ENCODE measurements around the gene MBD6.
"Not testable (repeated sequence)": the region's sequence is repeated elsewhere in the genome, so short reads cannot be mapped to it uniquely, and the experiment has no call there.

Gene MBD6

DNA sequence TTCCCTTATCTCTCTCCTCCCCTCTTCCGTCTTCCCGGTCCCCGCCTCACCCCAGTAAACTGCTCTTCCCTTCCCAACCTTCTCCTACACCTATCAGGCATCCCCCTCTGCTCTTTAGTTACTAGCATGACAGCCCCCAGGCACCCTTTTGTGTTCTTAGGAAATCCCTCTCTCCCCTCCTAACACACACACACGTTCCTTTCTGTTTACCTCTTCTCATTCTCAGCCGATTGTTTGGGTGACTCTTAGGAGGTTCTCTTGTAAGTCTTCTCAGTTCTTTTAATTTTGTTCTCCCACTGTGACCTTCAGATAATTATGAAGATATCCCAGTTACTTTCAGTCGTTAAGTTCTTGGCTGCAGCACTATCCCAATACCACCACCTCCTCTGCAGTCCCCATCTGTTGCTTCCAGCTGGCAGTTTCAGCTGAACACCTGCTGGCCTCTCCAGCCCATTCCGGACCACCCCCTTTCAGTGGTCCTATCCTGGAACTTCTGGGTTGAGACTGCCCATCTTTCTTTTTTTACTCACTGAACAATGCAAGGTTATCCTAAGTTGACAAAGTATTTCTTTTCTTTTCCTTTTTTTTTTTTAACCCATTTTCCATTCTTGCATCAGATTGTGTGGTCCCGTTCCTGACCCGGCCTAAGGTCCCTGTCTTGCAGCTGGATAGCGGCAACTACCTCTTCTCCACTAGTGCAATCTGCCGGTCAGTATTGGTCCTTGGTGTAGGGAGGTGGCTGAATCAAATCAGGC is 34.0 kb upstream of the MBD6 start:
- DNase-seq, result no peak

DNA sequence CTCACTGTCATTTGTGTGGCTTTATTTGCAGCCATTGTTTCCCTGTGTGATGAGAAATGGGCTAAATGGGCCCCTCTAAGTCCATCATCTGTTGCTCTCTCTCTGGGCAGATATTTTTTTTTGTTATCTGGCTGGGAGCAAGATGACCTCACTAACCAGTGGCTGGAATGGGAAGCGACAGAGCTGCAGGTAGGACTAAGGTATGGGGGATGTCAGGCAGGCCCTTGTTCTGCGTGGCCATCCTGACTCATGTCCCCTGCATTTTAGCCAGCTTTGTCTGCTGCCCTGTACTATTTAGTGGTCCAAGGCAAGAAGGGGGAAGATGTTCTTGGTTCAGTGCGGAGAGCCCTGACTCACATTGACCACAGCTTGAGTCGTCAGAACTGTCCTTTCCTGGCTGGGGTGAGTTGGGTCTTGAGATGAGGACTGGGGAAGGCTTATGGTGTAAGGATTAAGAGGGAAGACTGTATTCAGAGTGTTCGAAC is 33.4 kb upstream of the MBD6 start:
- no peak for DNase-seq

DNA sequence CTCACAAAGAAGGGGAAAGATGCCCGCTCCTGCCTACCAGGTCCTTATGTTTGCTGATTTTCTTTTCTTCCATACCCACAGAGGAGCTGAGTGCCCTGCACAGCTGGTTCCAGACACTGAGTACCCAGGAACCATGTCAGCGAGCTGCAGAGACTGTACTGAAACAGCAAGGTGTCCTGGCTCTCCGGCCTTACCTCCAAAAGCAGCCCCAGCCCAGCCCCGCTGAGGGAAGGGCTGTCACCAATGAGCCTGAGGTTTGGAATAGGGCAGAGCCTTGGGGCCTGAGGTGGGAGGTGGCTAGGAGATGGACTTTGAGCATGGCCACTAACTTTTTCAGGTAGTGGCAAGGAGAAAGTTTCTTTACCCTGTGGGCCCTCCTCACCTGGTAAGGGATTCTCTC is 32.5 kb upstream of the MBD6 start:
- DNase-seq, result no peak

DNA sequence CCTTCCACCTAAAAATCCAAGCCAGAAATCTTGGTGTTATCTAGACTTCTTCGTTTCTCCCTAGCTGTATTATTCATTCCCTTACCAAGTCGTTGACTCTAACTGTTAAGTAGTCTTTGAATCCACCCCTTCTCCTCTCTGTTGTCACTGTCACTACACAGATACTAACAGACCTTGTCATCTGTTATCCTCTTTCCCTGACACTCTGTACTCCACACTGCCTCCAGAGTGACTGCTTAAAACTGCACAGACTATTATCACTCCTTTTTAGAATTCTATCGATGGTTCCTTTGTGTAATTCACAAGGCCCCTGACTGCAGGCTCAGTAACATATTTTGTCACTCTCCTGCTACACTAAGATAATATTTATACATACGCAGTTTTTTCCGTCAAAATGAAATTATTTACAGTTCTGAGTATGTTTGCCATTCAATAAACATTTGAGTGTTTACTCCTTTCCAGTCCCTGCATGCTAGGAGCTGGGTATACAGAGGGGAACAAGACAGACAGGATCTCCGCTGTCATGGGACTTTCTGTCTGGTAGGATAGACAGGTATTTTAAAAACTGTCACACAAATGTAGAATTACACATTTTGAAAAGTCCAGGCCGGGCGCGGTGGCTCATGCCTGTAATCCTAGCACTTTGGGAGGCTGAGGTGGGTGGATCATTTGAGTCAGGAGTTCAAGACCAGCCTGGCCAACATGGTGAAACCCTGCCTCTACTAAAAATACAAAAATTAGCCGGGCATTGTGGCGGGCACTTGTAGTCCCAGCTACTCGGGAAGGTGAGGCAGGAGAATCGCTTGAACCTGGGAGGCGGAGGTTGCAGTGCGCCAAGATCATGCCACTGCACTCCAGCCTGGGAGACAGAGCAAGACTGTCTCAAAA is 31.0 kb upstream of the MBD6 start:
- DNase-seq, result no peak

DNA sequence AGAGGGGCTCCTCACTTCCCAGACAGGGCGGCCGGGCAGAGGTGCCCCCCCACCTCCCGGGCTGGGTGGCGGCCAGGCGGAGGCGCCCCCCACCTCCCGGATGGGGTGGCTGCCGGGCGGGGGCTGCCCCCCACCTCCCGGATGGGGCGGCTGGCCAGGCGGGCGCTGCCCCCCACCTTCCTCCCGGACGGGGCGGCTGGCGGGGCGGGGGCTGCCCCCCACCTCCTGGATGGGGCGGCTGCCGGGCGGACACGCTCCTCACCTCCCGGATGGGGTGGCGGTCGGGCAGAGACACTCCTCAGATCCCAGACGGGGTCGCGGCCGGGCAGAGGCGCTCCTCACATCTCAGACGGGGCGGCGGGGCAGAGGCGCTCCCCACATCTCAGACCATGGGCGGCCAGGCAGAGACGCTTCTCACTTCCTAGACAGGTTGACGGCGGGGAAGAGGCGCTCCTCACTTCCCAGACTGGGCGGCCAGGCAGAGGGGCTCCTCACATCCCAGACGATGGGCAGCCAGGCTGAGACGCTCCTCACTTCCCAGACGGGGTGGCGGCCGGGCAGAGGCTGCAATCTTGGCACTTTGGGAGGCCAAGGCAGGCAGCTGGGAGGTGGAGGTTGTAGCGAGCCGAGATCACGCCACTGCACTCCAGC is 27.4 kb upstream of the MBD6 start:
- not testable (repeated sequence) for DNase-seq

DNA sequence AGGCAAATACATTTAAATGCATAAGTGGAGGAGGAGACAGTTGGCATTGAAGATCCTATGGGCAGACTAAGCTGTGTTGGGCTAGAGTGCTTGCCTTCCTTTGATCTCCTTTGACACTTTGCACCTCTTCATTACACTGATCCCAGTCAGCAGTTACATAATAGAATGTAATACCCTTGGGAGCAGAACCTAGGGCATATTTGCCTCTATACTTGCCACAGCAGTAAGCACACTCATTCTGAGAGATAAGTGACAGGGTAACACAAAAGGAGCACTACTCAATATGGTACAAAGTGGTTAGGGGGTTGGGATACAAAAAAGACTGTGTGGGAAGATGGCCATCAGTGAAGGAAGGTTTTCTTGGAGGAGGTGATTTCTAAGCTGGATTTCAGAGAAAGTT is 25.8 kb upstream of the MBD6 start:
- no peak for DNase-seq

DNA sequence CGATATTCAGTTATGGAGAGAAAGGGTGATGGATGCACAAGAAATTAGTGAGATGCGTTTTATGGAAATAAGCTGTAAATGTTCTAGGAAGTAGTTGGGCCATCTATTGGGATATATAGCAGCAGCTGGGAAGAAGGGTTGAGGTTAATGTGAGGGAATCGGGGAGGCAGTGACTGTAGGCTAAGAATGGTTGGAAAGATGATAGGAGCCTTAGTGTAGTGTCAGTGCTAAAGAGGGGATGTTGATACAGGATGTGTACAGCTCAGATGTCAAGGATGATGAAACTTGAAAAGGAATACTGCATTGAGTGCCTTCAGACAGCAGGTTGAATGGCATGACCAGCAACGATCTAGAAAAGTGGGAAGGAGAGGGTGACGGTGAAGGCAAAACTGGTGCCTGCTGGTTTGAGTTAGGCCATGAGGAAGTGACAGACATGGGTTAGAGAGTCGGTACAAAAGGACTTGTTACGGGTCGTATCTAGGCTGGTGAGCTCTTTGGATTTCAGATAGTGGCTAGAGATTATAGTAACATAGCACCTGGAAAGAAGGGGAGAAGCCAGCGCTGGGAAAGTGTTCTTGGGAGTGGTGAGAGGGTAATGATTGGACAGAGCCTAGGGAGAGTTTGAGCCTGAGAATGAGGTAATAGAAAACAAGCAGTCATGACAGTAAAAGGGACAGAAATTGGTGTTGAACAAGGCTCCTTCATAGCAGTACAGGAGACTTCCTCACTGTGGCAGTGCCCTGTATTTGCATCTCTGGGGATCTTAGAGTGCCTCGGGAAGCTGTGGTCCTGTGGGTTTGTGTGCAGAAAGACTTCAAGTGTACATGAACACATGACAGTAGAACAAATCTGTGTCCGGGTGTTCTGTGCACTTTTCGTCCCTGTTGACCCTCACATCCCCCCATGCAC is 25.1 kb upstream of the MBD6 start:
- DNase-seq, result no peak

DNA sequence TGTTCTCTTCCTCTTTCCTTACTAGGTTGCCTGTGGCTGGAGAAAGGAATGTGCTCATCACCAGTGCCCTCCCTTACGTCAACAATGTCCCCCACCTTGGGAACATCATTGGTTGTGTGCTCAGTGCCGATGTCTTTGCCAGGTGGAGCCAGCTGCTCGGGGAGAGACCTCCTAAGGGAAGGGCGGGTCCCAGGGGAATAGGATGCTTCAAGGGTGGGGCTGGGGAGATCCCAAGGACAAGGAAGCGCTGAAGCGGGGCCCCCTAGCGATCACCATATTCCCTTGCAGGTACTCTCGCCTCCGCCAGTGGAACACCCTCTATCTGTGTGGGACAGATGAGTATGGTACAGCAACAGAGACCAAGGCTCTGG is 24.5 kb upstream of the MBD6 start:
- DNase-seq, result no peak

DNA sequence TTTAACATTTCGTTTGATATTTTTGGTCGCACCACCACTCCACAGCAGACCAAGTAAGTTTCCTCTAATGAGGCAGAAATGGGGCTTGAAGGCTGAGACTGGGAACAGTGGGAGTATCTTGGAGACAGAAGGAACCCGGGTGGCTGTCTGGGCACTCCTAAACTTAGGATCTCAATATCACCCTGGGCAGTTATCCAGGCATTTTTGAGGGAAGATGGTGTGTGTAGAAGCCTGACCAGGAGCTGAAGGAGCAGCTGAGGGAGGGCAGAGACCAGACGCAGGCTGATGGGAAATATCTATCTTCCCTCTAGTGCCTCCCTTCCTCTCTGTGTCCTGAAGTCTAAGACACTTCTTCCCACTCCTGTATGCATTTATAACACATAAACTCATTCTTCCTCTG is 24.1 kb upstream of the MBD6 start:
- DNase-seq, result no peak

DNA sequence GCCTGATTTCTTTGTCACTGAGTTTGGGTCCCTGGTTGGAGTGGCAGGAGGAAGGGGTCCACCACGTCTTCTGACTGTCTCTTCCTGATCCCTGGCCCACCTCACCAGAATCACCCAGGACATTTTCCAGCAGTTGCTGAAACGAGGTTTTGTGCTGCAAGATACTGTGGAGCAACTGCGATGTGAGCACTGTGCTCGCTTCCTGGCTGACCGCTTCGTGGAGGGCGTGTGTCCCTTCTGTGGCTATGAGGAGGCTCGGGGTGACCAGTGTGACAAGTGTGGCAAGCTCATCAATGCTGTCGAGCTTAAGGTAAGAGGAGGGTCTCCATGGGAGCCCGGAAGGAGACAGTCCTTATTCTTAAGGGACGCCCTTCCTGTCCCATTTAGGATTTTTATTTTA is 22.4 kb upstream of the MBD6 start:
- DNase-seq, result no peak

DNA sequence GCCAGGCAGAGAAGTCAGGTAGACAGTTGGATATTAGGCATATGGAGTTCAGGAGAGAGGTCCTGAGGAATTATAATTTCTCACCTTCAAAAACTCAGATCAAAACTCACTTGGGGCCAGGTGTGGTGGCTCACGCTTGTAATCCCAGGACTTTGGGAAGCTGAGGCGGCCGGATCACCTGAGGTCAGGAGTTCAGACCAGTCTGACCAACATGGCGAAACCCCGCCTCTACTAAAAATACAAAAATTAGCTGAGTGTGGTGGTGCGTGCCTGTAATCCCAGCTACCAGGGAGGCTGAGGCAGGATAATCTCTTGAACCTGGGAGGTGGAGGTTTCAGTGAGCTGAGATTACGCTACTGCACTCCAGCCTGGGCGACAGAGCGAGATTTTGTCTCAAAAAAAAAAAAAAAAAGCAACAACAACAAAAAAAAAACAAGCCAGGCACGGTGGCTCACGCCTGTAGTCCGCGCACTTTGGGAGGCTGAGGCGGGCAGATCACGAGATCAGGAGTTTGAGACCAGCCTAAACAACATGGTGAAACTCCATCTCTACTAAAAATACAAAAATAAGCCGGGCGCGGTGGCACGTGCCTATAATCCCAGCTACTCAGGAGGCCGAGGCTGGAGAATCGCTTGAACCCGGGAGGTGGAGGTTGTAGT is 20.2 kb upstream of the MBD6 start:
- DNase-seq, result not testable (repeated sequence)

DNA sequence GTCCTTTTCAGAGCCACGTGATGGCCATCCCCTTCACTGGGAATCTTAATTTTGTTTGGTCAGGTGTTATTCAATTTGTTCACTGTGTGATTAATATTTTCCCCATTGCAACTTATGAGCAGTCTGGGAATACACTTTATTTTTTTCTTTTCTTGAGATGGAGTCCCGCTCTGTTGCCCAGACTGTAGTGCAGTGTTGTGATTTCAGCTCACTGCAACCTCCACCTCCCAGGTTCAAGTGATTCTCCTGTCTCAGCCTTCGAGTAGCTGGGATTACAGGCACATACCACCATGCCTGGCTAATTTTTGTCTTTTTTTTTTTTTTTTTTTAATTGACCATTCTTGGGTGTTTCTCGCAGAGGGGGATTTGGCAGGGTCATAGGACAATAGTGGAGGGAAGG is 16.1 kb upstream of the MBD6 start:
- not testable (repeated sequence) for DNase-seq

DNA sequence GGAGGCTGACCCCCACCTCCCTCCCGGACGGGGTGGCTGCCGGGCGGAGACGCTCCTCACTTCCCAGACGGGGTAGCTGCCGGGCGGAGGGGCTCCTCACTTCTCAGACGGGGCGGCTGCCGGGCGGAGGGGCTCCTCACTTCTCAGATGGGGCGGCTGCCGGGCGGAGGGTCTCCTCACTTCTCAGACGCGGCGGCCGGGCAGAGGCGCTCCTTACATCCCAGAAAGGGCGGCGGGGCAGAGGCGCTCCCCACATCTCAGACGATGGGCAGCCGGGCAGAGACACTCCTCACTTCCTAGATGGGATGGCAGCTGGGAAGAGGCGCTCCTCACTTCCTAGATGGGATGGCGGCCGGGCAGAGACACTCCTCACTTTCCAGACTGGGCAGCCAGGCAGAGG is 14.8 kb upstream of the MBD6 start:
- DNase-seq, result not testable (repeated sequence)

DNA sequence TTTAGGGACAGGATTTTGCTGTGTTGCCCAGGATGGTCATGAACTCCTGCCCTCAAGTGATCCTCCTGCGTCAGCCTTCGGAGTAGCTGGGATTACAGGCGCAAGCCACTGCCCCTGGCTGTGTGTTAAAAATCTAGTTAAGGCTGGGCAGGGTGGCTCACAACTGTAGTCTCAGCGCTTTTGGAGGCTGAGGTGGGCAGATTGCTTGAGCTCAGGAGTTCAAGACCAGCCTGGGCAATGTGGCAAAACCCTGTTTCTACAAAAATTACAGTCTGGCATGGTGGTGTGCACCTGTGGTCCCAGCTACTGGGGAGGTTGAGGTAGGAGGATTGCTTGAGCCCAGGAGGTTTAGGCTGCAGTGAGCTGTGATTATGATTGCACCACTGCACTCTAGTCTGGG is 11.5 kb upstream of the MBD6 start:
- no peak for DNase-seq

DNA sequence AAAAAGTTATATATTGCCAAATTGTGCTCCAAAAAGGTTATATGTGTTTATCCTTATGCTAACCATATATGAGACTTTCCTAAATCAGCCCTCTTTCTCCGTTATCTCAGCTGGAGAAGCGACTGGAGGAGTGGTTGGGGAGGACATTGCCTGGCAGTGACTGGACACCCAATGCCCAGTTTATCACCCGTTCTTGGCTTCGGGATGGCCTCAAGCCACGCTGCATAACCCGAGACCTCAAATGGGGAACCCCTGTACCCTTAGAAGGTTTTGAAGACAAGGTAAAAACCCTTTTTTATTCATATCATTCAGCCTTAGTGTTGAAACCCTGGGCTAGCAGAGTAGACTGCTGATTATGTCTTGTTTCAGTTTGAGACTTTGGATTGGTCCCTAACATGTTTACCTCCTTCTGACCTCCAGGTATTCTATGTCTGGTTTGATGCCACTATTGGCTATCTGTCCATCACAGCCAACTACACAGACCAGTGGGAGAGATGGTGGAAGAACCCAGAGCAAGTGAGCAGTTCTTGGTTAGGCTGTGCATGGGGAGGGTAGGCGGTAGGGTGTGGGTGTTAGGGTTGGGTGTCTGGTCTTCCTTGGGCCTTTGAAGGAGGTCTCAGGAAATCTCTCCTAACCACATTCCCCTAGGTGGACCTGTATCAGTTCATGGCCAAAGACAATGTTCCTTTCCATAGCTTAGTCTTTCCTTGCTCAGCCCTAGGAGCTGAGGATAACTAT is 10.9 kb upstream of the MBD6 start:
- DNase-seq, result no peak

DNA sequence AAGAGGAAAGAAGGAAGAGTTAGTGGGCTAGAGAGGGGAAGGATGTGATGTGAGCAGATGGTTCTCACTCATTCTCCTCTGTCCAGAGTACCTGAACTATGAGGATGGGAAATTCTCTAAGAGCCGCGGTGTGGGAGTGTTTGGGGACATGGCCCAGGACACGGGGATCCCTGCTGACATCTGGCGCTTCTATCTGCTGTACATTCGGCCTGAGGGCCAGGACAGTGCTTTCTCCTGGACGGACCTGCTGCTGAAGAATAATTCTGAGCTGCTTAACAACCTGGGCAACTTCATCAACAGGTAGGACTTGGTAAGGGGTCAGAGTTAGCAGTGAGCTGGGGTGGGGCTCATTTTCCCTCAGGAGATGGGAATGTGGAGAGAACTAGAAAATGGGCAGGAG is 10.0 kb upstream of the MBD6 start:
- no peak for DNase-seq

DNA sequence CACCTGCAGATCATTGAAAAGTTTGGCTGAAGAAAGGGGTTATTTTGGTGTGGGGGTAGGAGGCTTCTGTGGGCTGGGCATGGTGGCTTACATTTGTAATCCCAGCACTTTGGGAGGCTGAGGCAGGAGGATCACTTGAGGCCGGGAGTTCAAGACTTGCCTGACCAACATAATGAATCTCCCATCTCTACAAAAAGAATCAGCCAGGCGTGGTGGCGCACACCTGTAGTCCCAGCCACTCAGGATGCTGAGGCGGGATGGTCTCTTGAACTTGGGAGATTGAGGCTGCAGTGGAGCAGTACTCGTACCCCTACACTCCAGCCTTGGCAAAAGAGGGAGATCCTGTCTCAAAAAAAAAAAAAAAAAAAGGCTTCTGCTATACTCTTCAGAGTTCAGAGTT is 9.4 kb upstream of the MBD6 start:
- no peak for DNase-seq

DNA sequence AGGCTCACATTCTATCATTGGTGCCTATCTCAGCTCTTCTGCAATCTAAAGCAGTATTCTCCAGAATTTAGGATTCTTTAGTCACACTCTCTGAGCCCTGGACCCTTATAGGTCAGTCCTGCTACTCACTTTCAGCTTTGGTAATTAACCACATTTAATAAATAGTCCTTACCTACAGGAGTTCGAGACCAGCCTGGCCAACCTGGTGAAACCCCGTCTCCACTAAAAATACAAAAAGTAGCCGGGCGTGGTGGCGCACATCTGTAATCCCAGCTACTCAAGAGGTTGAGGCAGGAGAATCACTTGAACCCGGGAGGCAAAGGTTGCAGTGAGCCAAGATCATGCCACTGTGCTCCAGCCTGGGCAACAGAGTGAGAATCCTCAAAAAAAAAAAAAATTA is 8.9 kb upstream of the MBD6 start:
- not testable (repeated sequence) for DNase-seq

DNA sequence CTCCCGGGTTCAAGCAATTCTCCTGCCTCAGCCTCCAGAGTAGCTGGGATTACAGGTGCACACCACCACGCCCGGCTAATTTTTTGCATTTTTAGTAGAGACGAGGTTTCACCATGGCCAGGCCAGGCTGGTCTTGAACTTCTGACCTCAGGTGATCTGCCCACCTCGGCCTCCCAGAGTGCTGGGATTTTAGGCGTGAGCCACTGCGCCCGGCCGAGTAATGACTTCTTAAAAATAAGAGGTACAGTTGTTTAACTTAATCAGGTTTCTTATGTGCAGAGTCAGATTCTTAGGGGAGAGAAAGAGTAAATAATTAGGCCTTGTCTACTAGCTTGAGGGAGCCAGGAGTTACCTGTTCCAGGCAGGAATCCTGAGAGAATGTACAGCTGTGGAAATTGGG is 8.4 kb upstream of the MBD6 start:
- DNase-seq, result not testable (repeated sequence)

DNA sequence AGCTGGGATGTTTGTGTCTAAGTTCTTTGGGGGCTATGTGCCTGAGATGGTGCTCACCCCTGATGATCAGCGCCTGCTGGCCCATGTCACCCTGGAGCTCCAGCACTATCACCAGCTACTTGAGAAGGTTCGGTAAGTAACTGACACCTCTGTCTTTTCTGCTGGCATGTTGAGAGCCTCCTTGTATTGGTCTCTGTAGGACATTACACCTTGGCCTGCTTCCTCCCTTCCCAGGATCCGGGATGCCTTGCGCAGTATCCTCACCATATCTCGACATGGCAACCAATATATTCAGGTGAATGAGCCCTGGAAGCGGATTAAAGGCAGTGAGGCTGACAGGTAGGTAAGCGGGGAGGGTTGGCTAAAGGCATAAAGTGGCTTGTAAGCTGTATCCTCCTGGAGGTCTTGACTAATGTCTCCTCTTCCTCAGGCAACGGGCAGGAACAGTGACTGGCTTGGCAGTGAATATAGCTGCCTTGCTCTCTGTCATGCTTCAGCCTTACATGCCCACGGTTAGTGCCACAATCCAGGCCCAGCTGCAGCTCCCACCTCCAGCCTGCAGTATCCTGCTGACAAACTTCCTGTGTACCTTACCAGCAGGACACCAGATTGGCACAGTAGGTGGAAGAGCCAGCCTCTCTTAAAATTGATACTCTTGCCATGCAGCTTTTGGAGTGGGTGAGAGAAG is 7.8 kb upstream of the MBD6 start:
- DNase-seq, result no peak
